Smooth muscle cell (in vitro differentiated cells): ENCODE results near the gene SGSM1. TPM values are rescaled to one million over a fixed set of nuclear protein-coding genes. Genes with fewer than 3 reads are reported as not detected.

ENCODE experiments used
- DNase-seq: peaks from one replicate; lab custom pipeline; 2025; ENCODE audit not compliant: unreplicated experiment; lab: John Stamatoyannopoulos, UW
- H2AFZ ChIP-seq: fragments of 200-600 bp; sonication (generic); 2 replicates; pipeline ENCODE4 v1.6.0; 2016; ENCODE audit warnings: antibody characterized with exemption, low read depth, mild to moderate bottlenecking
- H3F3A ChIP-seq: fragments of 200-600 bp; sonication (generic); 2 replicates; pipeline ENCODE4 v1.6.0; 2017; ENCODE audit warnings: antibody characterized with exemption, low read depth
- H3K27ac ChIP-seq: fragments of 200-600 bp; sonication (generic); 2 replicates; pipeline ENCODE4 v1.5.1; 2016; ENCODE audit warnings: low read depth, mild to moderate bottlenecking
- H3K27me3 ChIP-seq: fragments of 200-600 bp; sonication (generic); 2 replicates; pipeline ENCODE4 v1.6.1; 2016; ENCODE audit warnings: low read depth, mild to moderate bottlenecking
- H3K36me3 ChIP-seq: fragments of 200-600 bp; sonication (generic); 2 replicates; pipeline ENCODE4 v1.5.1; 2016; ENCODE audit warnings: low read depth
- H3K4me1 ChIP-seq: fragments of 200-600 bp; sonication (generic); 2 replicates; pipeline ENCODE4 v1.5.1; 2016; ENCODE audit warnings: low read depth
- H3K4me2 ChIP-seq: fragments of 200-600 bp; sonication (generic); 2 replicates; pipeline ENCODE4 v1.6.0; 2016; ENCODE audit warnings: mild to moderate bottlenecking
- H3K4me3 ChIP-seq: fragments of 200-600 bp; sonication (generic); 2 replicates; pipeline ENCODE4 v1.5.1; 2016; ENCODE audit warnings: mild to moderate bottlenecking
- H3K79me2 ChIP-seq: fragments of 200-600 bp; sonication (generic); 2 replicates; pipeline ENCODE4 v1.6.0; 2016; ENCODE audit warnings: low read depth, mild to moderate bottlenecking
- H3K9ac ChIP-seq: fragments of 200-600 bp; sonication (generic); 2 replicates; pipeline ENCODE4 v1.6.0; 2016; ENCODE audit warnings: low read depth
- H3K9me3 ChIP-seq: fragments of 200-600 bp; sonication (generic); replicated peaks from 2 replicates; pipeline ENCODE4 v1.5.1; 2016; ENCODE audit warnings: low read depth
- H4K20me1 ChIP-seq: fragments of 200-600 bp; sonication (generic); 2 replicates; pipeline ENCODE4 v1.6.0; 2016; ENCODE audit warnings: low read depth
- WGBS: methylation state at CpG from one replicate; pipeline ENCODE4 v1.1.7; 2016; ENCODE audit warnings: low lambda C conversion rate; 5-methylcytosine and 5-hydroxymethylcytosine counted together
- polyA plus RNA-seq: library from polyadenylated mRNA; unstranded; fragments of >200 nt; fragmentation: Nextera tagmentation; extraction: Ambion mirVana; gene quantifications from 2 replicates; pipeline ENCODE4 v1.2.1, GENCODE V29; 2016
- total RNA-seq: library from RNA; depleted of rRNA; stranded (reverse); fragments of >200 nt; gene quantifications from 2 replicates; pipeline ENCODE4 v1.2.3, GENCODE V29; 2014
- TF ChIP-seq, protein P1 (sequence below): fragments of 200-600 bp; sonication (generic); IDR thresholded peaks from 2 replicates; pipeline ENCODE4 v1.5.1; 2017; ENCODE audit warnings: borderline replicate concordance, mild to moderate bottlenecking, antibody characterized with exemption; ENCODE audit not compliant: insufficient read depth, poor library complexity, severe bottlenecking

The SGSM1 gene
- total and polyA plus RNA-seq, 2 experiments from 2014 or later = 0.18 TPM; not detected in 1

DNA sequence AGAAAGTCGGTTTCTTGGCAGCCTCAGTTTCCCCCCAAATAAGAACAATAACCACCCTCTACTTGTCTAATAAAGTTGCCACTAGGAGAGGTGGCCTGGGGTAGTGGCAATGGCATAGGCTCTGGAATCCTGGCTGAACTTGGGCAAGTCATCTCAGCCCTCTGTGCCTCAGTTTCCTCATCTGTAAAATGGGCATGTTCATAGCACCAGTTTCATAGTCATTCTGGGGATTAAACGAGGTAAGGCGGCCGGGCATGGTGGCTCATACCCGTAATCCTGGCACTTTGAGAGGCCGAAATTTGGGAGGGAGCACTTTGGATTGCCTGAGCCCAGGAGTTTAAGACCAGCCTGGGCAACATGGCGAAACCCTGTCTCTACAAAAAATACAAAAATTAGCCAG, 63.0 kb downstream of the SGSM1 start:
- no peak for DNase-seq
- no peaks in the 10 kb centered on the region for H3K79me2 ChIP-seq
- H3K9ac ChIP-seq = no peak overlapping the region
- 93% methylated on average over 7 of the region's 7 CpGs for WGBS
- no peaks in the 10 kb centered on the region for H3K36me3 ChIP-seq
- H3K27me3 ChIP-seq = peaks cover 13% of the 10 kb centered on the region
- no peak overlapping the region for H3K27ac ChIP-seq
- no peaks in the 10 kb centered on the region for H4K20me1 ChIP-seq
- H3K9me3 ChIP-seq = no peaks in the 10 kb centered on the region
- no peak overlapping the region for H2AFZ ChIP-seq
- no peaks in the 10 kb centered on the region for H3K4me1 ChIP-seq
- TF ChIP-seq, protein P1, sequence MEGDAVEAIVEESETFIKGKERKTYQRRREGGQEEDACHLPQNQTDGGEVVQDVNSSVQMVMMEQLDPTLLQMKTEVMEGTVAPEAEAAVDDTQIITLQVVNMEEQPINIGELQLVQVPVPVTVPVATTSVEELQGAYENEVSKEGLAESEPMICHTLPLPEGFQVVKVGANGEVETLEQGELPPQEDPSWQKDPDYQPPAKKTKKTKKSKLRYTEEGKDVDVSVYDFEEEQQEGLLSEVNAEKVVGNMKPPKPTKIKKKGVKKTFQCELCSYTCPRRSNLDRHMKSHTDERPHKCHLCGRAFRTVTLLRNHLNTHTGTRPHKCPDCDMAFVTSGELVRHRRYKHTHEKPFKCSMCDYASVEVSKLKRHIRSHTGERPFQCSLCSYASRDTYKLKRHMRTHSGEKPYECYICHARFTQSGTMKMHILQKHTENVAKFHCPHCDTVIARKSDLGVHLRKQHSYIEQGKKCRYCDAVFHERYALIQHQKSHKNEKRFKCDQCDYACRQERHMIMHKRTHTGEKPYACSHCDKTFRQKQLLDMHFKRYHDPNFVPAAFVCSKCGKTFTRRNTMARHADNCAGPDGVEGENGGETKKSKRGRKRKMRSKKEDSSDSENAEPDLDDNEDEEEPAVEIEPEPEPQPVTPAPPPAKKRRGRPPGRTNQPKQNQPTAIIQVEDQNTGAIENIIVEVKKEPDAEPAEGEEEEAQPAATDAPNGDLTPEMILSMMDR = no peak
- no peak overlapping the region for H3K4me3 ChIP-seq
- H3K4me2 ChIP-seq = no peak overlapping the region
- H3F3A ChIP-seq = no peaks in the 10 kb centered on the region

DNA sequence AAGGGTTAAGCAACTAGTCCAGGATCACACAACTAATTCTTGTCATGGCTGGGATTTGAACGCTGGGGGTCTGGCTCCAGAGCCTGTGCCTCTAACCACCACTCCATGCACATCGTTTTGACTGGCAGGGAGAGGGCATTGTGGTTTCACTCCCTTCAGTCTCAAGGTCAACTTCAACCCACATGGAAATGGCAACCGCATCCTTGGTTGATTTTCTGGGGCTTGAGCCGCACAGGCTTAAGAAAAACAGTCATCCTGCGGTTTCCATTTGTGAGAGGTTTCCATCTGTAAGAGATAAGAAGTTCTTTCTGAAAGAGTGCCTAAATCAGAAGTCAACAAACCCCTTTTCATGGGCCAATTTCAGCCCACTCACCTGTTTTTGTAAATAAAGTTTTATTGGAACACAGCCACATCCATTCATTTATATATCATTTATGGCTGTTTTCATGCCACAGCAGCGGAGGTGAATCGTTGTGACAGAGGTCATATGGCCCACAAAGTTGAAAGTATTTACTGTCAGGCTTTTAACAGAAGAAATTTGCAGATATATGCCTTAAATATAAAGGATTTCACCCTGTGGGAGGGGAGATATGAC, 65.7 kb downstream of the SGSM1 start:
- peaks cover 13% of the 10 kb centered on the region for H3K27me3 ChIP-seq
- no peak overlapping the region for H2AFZ ChIP-seq
- H3K9me3 ChIP-seq = no peaks in the 10 kb centered on the region
- no peaks in the 10 kb centered on the region for H3K36me3 ChIP-seq
- H4K20me1 ChIP-seq = no peaks in the 10 kb centered on the region
- TF ChIP-seq, protein P1 = no peak
- no peak overlapping the region for H3K4me3 ChIP-seq
- H3F3A ChIP-seq = no peaks in the 10 kb centered on the region
- WGBS = 81% methylated on average over 7 of the region's 7 CpGs
- DNase-seq = no peak
- no peaks in the 10 kb centered on the region for H3K4me1 ChIP-seq
- H3K79me2 ChIP-seq = no peaks in the 10 kb centered on the region
- H3K27ac ChIP-seq = no peak overlapping the region
- no peak overlapping the region for H3K4me2 ChIP-seq
- H3K9ac ChIP-seq = no peak overlapping the region

DNA sequence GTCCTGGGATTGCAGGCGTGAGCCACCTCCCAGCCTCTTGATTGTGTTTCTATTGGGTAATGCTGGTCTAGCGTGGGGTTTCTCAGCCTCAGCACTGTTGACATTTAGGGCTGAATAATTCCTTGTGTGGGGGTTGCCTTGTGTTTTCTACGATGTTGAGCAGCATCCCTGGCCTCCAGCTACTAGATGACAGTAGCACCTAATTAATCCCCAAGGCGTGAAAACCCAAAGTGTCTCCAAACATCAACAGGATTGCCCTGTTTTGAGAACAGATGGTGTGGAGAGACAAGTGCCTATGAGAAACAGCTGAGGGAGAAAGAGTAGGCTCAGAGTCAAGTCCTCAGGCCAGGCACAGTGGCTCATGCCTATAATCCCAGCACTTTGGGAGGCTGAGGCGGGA, 67.2 kb downstream of the SGSM1 start:
- no peaks in the 10 kb centered on the region for H3K4me1 ChIP-seq
- no peaks in the 10 kb centered on the region for H4K20me1 ChIP-seq
- H3K79me2 ChIP-seq = no peaks in the 10 kb centered on the region
- no peaks in the 10 kb centered on the region for H3K36me3 ChIP-seq
- no peak overlapping the region for H3K27ac ChIP-seq
- TF ChIP-seq, protein P1 = no peak
- H3K9me3 ChIP-seq = no peaks in the 10 kb centered on the region
- peaks cover 13% of the 10 kb centered on the region for H3K27me3 ChIP-seq
- no peak overlapping the region for H3K9ac ChIP-seq
- WGBS = 76% methylated on average over 5 of the region's 5 CpGs
- no peak overlapping the region for H2AFZ ChIP-seq
- no peak for DNase-seq
- no peak overlapping the region for H3K4me2 ChIP-seq
- no peak overlapping the region for H3K4me3 ChIP-seq
- no peaks in the 10 kb centered on the region for H3F3A ChIP-seq

DNA sequence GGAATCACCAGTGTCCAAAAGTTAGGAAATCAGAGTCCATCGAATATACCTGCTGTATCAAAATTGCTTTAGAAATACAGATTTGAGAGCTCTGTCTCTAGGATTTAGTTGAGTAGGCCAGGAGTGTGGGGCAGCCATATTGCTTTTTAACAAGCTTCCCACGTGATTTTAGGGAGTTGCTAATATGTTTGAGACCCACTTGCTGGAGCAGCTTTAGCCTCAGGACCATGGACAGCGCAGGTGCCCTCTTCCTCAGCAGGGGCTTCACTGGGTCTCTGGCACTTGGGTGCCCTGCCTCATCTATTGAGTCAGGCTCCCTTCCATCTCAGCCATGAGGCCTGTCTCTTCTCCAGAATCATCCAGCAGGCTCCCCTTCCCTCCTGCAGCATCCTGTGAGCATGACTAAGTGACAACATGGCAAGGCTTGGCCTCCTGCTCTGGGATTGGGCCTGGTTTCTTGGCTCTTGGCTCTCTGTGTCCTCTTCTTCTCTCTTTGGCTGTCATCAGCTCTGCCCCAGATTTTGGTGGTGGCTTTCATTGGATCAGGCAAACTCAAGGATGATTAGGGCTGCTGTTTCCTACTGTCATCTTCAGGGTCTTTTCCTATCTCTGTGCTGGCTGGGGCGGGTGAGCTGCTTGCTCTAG, 70.0 kb downstream of the SGSM1 start:
- WGBS = 67% methylated on average over 4 of the region's 4 CpGs
- no peak overlapping the region for H3K4me3 ChIP-seq
- H3F3A ChIP-seq = no peaks in the 10 kb centered on the region
- no peak overlapping the region for H3K9ac ChIP-seq
- H3K27ac ChIP-seq = no peak overlapping the region
- H3K9me3 ChIP-seq = no peaks in the 10 kb centered on the region
- peak; percentile 16 for DNase-seq
- no peaks in the 10 kb centered on the region for H3K79me2 ChIP-seq
- no peak overlapping the region for H3K4me2 ChIP-seq
- H4K20me1 ChIP-seq = no peaks in the 10 kb centered on the region
- H3K36me3 ChIP-seq = no peaks in the 10 kb centered on the region
- no peaks in the 10 kb centered on the region for H3K4me1 ChIP-seq
- TF ChIP-seq, protein P1 = no peak
- peaks cover 5% of the 10 kb centered on the region for H3K27me3 ChIP-seq
- H2AFZ ChIP-seq = no peak overlapping the region
